Choroid plexus epithelial cell (primary cell): ENCODE data around the gene P2RY2.

Source experiments
- DNase-seq: peaks from one replicate; pipeline ENCODE4 v3.0.0-alpha.2; 2010; ENCODE audit warnings: low read depth
- H3K4me3 ChIP-seq: 2 replicates; pipeline ENCODE4 v1.5.1; 2011; ENCODE audit warnings: low read depth, mild to moderate bottlenecking, control low read depth, low read length, moderate library complexity
- CTCF ChIP-seq: conservative IDR thresholded peaks from 2 replicates; pipeline ENCODE4 v1.5.1; 2011; ENCODE audit warnings: low read depth, mild to moderate bottlenecking, control low read depth, inconsistent platforms, low read length, moderate library complexity

Gene P2RY2

GRCh38 chr11:73249853-73250783 is 32.0 kb downstream of the P2RY2 start:
- no peak overlapping the region for H3K4me3 ChIP-seq
- DNase-seq: no peak
- no peak for TF ChIP-seq CTCF

GRCh38 chr11:73252577-73253191 is 34.6 kb downstream of the P2RY2 start:
- DNase-seq: no peak
- no peak overlapping the region for H3K4me3 ChIP-seq
- TF ChIP-seq CTCF: peak; percentile 8

GRCh38 chr11:73257342-73258103 is 39.4 kb downstream of the P2RY2 start:
- no peak for TF ChIP-seq CTCF
- DNase-seq: peak; percentile 79
- no peak overlapping the region for H3K4me3 ChIP-seq

GRCh38 chr11:73258104-73259035 is 40.3 kb downstream of the P2RY2 start:
- H3K4me3 ChIP-seq: no peak overlapping the region
- no peak for DNase-seq
- no peak for TF ChIP-seq CTCF

- H3K4me3 ChIP-seq: no peak overlapping the region
- no peak for TF ChIP-seq CTCF
- no peak for DNase-seq
Measured at GRCh38 chr11:73259406-73260126, 41.5 kb downstream of the P2RY2 start.

GRCh38 chr11:73260127-73260457 is 42.0 kb downstream of the P2RY2 start:
- H3K4me3 ChIP-seq: no peak overlapping the region
- no peak for DNase-seq
- TF ChIP-seq CTCF: no peak
